ENCODE measurements around the gene KEAP1. TPM values are rescaled to one million over a fixed set of nuclear protein-coding genes. Genes with fewer than 3 reads are reported as not detected.

KEAP1 gene
- total and polyA plus RNA-seq, 9 of the 15 experiments (the other 6 are each of a cell fraction or from before 2014, with no cell fraction given) = 2.1 to 95.6 (median 64.3) TPM

GRCh38 chr19:10502524-10503001 is 593 bp downstream of the KEAP1 start (continued):
- TF ChIP-seq FOXP4 (CRISPR knock-in tag; IDR thresholded peaks at IDR 0.05; ENCODE audit: borderline replicate concordance) (peak; percentile 2; the same call in 1 of the 2 replicates), HOMEZ (CRISPR knock-in tag; IDR thresholded peaks at IDR 0.05) (no peak), SREBF1 (IDR thresholded peaks at IDR 0.05; ENCODE audit: borderline replicate concordance, low read depth, low read length) (peak; percentile 51; the same call in 1 of the 2 replicates), ZNF134 (CRISPR knock-in tag; conservative IDR thresholded peaks at IDR 0.05) (no peak), ZBTB1 (CRISPR knock-in tag; IDR thresholded peaks at IDR 0.05; ENCODE audit: borderline replicate concordance, low read depth) (peak; percentile 34; the same call in 1 of the 2 replicates), NR3C1 (CRISPR knock-in tag; IDR thresholded peaks at IDR 0.05) (peak; percentile 71), ZFP1 (CRISPR knock-in tag; IDR thresholded peaks at IDR 0.05) (no peak), POLR3A (IDR thresholded peaks at IDR 0.05; ENCODE audit: borderline replicate concordance, extremely low read depth, insufficient read depth, insufficient read length) (no peak), MXI1 (IDR thresholded peaks at IDR 0.05; ENCODE audit: low read depth, low read length) (peak; percentile 74), ZNF511 (CRISPR knock-in tag; IDR thresholded peaks at IDR 0.05) (peak; percentile 46; the same call in 1 of the 2 replicates), ZNF639 (CRISPR knock-in tag; conservative IDR thresholded peaks at IDR 0.05 in 1 of 2, IDR thresholded peaks at IDR 0.05 in 1 of 2) (peak in 1 of 2 experiments; percentile 84; a peak in 2 of 4 replicates), CBX2 (IDR thresholded peaks at IDR 0.05; ENCODE audit: insufficient read depth, low read length, poor library complexity, severe bottlenecking) (no peak), SMAD1 (IDR thresholded peaks at IDR 0.05; ENCODE audit: low read depth, low read length, partially characterized antibody) (peak; percentile 68), ZNF778 (CRISPR knock-in tag; IDR thresholded peaks at IDR 0.05) (no peak), MLX (CRISPR knock-in tag; conservative IDR thresholded peaks at IDR 0.05) (peak in 1 of 2 experiments; percentile 76; a peak in 1 of 4 replicates), ZNF584 (CRISPR knock-in tag; IDR thresholded peaks at IDR 0.05; ENCODE audit: low read depth) (peak; percentile 81; the same call in 1 of the 2 replicates), FOSL1 (tag; conservative IDR thresholded peaks at IDR 0.05) (peak; percentile 89), CHCHD3 (CRISPR knock-in tag; IDR thresholded peaks at IDR 0.05) (peak; percentile 3; the same call in 1 of the 2 replicates), CXXC5 (CRISPR knock-in tag; IDR thresholded peaks at IDR 0.05) (peak; percentile 98), EP400 (IDR thresholded peaks at IDR 0.05) (peak; percentile 88; the same call in 1 of the 2 replicates), C11orf30 (IDR thresholded peaks at IDR 0.05; ENCODE audit: low read depth) (peak; percentile 94)

All from K562 (cell line).